Measurements from ENCODE around the gene GJB3.

GRCh38 chr1:34784751-34785221 lies 3.8 kb downstream of the GJB3 start:
- TF ChIP-seq CTCF (IDR thresholded peaks at IDR 0.05) (no peak), POLR2A (IDR thresholded peaks at IDR 0.05) (no peak)
